SK-N-SH (cell line): ENCODE measurements around the gene DYRK2. TPM values are rescaled to one million over a fixed set of nuclear protein-coding genes. Genes with fewer than 3 reads are reported as not detected.

Source experiments
- CTCF ChIA-PET: fragments of 300-600, 350-600 bp; formaldehyde crosslinking; extraction: SDS; loops from one replicate; lab custom pipeline; 2021; lab: Yijun Ruan, JAX
- POLR2A ChIA-PET: fragments of 350-600 bp; sonication (Branson Sonifier 250); formaldehyde crosslinking; extraction: SDS; loops from one replicate; lab custom pipeline; 2020; ENCODE audit warnings: antibody characterized with exemption, inconsistent platforms; lab: Yijun Ruan, JAX
- DNase-seq: peaks from one replicate; pipeline ENCODE4 v3.0.0; 2012
- H2AFZ ChIP-seq: fragments of 200-600 bp; sonication (generic); 2 replicates; pipeline ENCODE4 v1.8.1; 2016; ENCODE audit warnings: antibody characterized with exemption, mild to moderate bottlenecking, low read depth
- H3F3A ChIP-seq: fragments of 200-600 bp; sonication (generic); replicated peaks from 2 replicates; pipeline ENCODE3; 2016; ENCODE audit warnings: antibody characterized with exemption, mild to moderate bottlenecking; ENCODE audit not compliant: insufficient read depth
- H3K27ac ChIP-seq, 2 experiments: fragments of 200-500 bp in 1 of 2; fragments of 200-600 bp in 1 of 2; sonication (Bioruptor generic) in 1 of 2; sonication (generic), shearing (Covaris generic) in 1 of 2; 2 replicates each; pipeline versions ENCODE4 v1.5.1 to v1.6.1; 2014 to 2016; ENCODE audit warnings: low read depth in 2 of 2, inconsistent platforms in 1 of 2, low read length in 1 of 2, mild to moderate bottlenecking in 1 of 2, mixed read lengths in 1 of 2
- H3K27me3 ChIP-seq: fragments of 200-600 bp; sonication (generic), shearing (Covaris generic); 2 replicates; pipeline ENCODE4 v1.6.1; 2016; ENCODE audit warnings: mixed run types; ENCODE audit not compliant: insufficient read depth
- H3K36me3 ChIP-seq, 2 experiments: fragments of 200-500 bp in 1 of 2; fragments of 200-600 bp in 1 of 2; sonication (Bioruptor generic) in 1 of 2; sonication (generic) in 1 of 2; replicated peaks in 1 of 2; 2 replicates each; pipeline versions ENCODE3 to v1.5.1; 2014 to 2016; ENCODE audit warnings: low read length in 1 of 2, mild to moderate bottlenecking in 1 of 2; ENCODE audit not compliant: insufficient read depth in 2 of 2, control insufficient read depth in 1 of 2
- H3K4me1 ChIP-seq, 2 experiments: fragments of 200-500 bp in 1 of 2; fragments of 200-600 bp in 1 of 2; sonication (Bioruptor generic) in 1 of 2; sonication (generic), shearing (Covaris generic) in 1 of 2; 2 replicates each; pipeline versions ENCODE4 v1.5.1 to v1.6.1; 2014 to 2016; ENCODE audit warnings: low read depth in 1 of 2, low read length in 1 of 2, mixed run types in 1 of 2; ENCODE audit not compliant: insufficient read depth in 2 of 2, control insufficient read depth in 1 of 2
- H3K4me2 ChIP-seq: fragments of 200-600 bp; sonication (generic), shearing (Covaris generic); 2 replicates; pipeline ENCODE4 v1.6.1; 2017; ENCODE audit warnings: mixed run types
- H3K4me3 ChIP-seq, 2 experiments: fragments of 200-500 bp in 1 of 2; fragments of 200-600 bp in 1 of 2; sonication (Bioruptor generic) in 1 of 2; sonication (generic), shearing (Covaris generic) in 1 of 2; 2 replicates each; pipeline versions ENCODE4 v1.5.1 to v1.8.1; 2014 to 2016; ENCODE audit warnings: low read depth in 2 of 2, inconsistent platforms in 1 of 2, low read length in 1 of 2, mild to moderate bottlenecking in 1 of 2, mixed read lengths in 1 of 2, moderate library complexity in 1 of 2
- H3K79me2 ChIP-seq: fragments of 200-600 bp; sonication (generic); 2 replicates; pipeline ENCODE4 v1.8.1; 2017; ENCODE audit warnings: mild to moderate bottlenecking; ENCODE audit not compliant: insufficient read depth
- H3K9ac ChIP-seq: fragments of 200-600 bp; sonication (generic); 2 replicates; pipeline ENCODE4 v1.6.1; 2017; ENCODE audit warnings: mixed run types
- H3K9me2 ChIP-seq: fragments of 200-600 bp; sonication (generic); 2 replicates; pipeline ENCODE4 v1.6.1; 2017; ENCODE audit warnings: mixed run types
- H3K9me3 ChIP-seq: fragments of 200-600 bp; sonication (generic); 2 replicates; pipeline ENCODE4 v1.6.1; 2017; ENCODE audit warnings: mixed run types, mild to moderate bottlenecking, moderate library complexity
- H4K20me1 ChIP-seq: fragments of 200-600 bp; sonication (generic); 2 replicates; pipeline ENCODE4 v1.6.1; 2017; ENCODE audit warnings: mild to moderate bottlenecking, mixed run types; ENCODE audit not compliant: insufficient read depth
- CTCF ChIP-seq: fragments of 200-600 bp; sonication (generic); IDR thresholded peaks from 2 replicates; pipeline ENCODE4 v1.6.1; 2017; ENCODE audit warnings: antibody characterized with exemption, mild to moderate bottlenecking, moderate library complexity
- EP300 ChIP-seq, 2 experiments: IDR thresholded peaks; 2 replicates each; pipeline versions ENCODE4 v1.4.0 to v1.6.1; 2012; ENCODE audit warnings: borderline replicate concordance in 1 of 2, low read depth in 1 of 2, low read length in 1 of 2
- FOSL2 ChIP-seq: IDR thresholded peaks from 2 replicates; pipeline ENCODE4 v1.4.0; 2012; ENCODE audit warnings: low read depth, mild to moderate bottlenecking, moderate library complexity, borderline replicate concordance
- FOXJ3 ChIP-seq: sonication (generic); formaldehyde crosslinking; IDR thresholded peaks from 2 replicates; pipeline ENCODE4 v1.5.1; 2020; ENCODE audit warnings: mild to moderate bottlenecking, missing genetic modification reagents
- FOXM1 ChIP-seq: IDR thresholded peaks from 2 replicates; pipeline ENCODE4 v1.4.0; 2012; ENCODE audit warnings: low read depth, mild to moderate bottlenecking
- GABPA ChIP-seq: IDR thresholded peaks from 2 replicates; pipeline ENCODE4 v1.4.0; 2012; ENCODE audit warnings: low read depth, mild to moderate bottlenecking
- MEF2A ChIP-seq: IDR thresholded peaks from 2 replicates; pipeline ENCODE4 v1.4.0; 2012; ENCODE audit warnings: low read depth, borderline replicate concordance
- POLR2AphosphoS5 ChIP-seq: IDR thresholded peaks from 2 replicates; pipeline ENCODE4 v1.6.1; 2012; ENCODE audit warnings: low read depth, low read length
- RAD21 ChIP-seq: IDR thresholded peaks from 2 replicates; pipeline ENCODE4 v1.6.1; 2012; ENCODE audit warnings: mild to moderate bottlenecking, low read length
- RCOR1 ChIP-seq: fragments of 150-350 bp; IDR thresholded peaks from 2 replicates; pipeline ENCODE4 v1.6.1; 2017; ENCODE audit warnings: antibody characterized with exemption, low read length
- REST ChIP-seq: IDR thresholded peaks from 2 replicates; pipeline ENCODE4 v1.6.1; 2012; ENCODE audit warnings: mild to moderate bottlenecking, low read depth, low read length, moderate library complexity
- RFX5 ChIP-seq: IDR thresholded peaks from 2 replicates; pipeline ENCODE4 v1.6.1; 2012; ENCODE audit warnings: mild to moderate bottlenecking, improper control_type of control experiment, low read length
- SIN3A ChIP-seq: IDR thresholded peaks from 2 replicates; pipeline ENCODE4 v1.6.1; 2012; ENCODE audit warnings: low read depth, mild to moderate bottlenecking, low read length, moderate library complexity, borderline replicate concordance
- TAF1 ChIP-seq: IDR thresholded peaks from 2 replicates; pipeline ENCODE4 v1.6.1; 2012; ENCODE audit warnings: low read depth, mild to moderate bottlenecking, low read length, moderate library complexity, borderline replicate concordance
- TCF12 ChIP-seq: IDR thresholded peaks from 2 replicates; pipeline ENCODE4 v1.4.0; 2012
- TEAD4 ChIP-seq: IDR thresholded peaks from 2 replicates; pipeline ENCODE4 v1.4.0; 2012; ENCODE audit warnings: mild to moderate bottlenecking, borderline replicate concordance; ENCODE audit not compliant: insufficient read depth
- YY1 ChIP-seq: IDR thresholded peaks from 2 replicates; pipeline ENCODE4 v1.4.0; 2012; ENCODE audit warnings: low read depth, mild to moderate bottlenecking
- WGBS: methylation state at CpG from one replicate; pipeline ENCODE4 v1.1.6; 2017; ENCODE audit warnings: low lambda C conversion rate; 5-methylcytosine and 5-hydroxymethylcytosine counted together
- polyA plus RNA-seq, 3 experiments: library from polyadenylated mRNA; depleted of rRNA; stranded (reverse); fragments of >200 nt; gene quantifications; 2 replicates each; pipeline ENCODE4 v1.2.3, GENCODE V29; 2012
- TF ChIP-seq, protein P1 (sequence below): IDR thresholded peaks from 2 replicates; pipeline ENCODE4 v1.4.0; 2012; ENCODE audit warnings: low read depth
- TF ChIP-seq, protein P2 (sequence below): fragments of 150-350 bp; IDR thresholded peaks from 2 replicates; pipeline ENCODE4 v1.6.1; 2017; ENCODE audit warnings: antibody characterized with exemption, low read length, low read depth, borderline replicate concordance
- TF ChIP-seq, protein P3 (sequence below): IDR thresholded peaks from 2 replicates; pipeline ENCODE4 v1.4.0; 2012; ENCODE audit warnings: low read depth, borderline replicate concordance

The DYRK2 gene
- polyA plus RNA-seq, 1 of the 3 experiments (the other 2 are of a cell fraction), result 48.8 TPM

DNA sequence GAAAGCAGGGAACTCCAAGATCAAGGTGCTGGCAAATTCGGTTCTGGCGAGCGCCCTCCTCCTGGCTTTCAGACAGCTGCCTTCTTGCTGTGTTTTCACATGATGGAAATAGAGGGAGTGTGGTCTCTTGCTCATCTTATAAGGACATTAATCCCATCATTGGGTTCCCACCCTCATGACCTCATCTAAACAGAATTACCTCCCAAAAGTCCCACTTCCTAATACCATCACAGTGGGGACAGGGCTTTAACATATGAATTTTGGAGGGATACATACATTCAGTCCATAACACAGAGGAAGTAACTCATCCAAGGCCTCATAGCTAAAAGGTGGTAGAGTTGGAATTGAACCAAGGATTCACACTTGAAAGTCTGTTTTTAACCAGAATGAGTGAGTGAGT, 28.6 kb downstream of the DYRK2 start:
- Histone ChIP-seq H3K4me2 (no peak overlapping the region), H3K27me3 (no peaks in the 10 kb centered on the region), H3K9ac (no peak overlapping the region; the same call in 1 of the 2 replicates), H3K9me3 (no peaks in the 10 kb centered on the region), H2AFZ (no peak overlapping the region), H3K4me3 (no peak overlapping the region), H3K27ac (peak overlapping the region in 1 of 2 experiments; percentile 99; a peak in 2 of 4 replicates), H4K20me1 (no peaks in the 10 kb centered on the region), H3K4me1 (peaks cover 0 to 27% of the 10 kb centered on the region in 2 experiments; a peak in 3 of 4 replicates), H3K36me3 (peaks cover 0 to 34% of the 10 kb centered on the region in 2 experiments), H3K79me2 (peaks cover 11% of the 10 kb centered on the region; the same call in 1 of the 2 replicates), H3F3A (peaks cover 50% of the 10 kb centered on the region), H3K9me2 (no peaks in the 10 kb centered on the region)
- DNase-seq, result no peak
- CTCF ChIA-PET, result no interaction called here
- 88% methylated on average over 3 of the region's 3 CpGs for WGBS
- TF ChIP-seq, protein P1, sequence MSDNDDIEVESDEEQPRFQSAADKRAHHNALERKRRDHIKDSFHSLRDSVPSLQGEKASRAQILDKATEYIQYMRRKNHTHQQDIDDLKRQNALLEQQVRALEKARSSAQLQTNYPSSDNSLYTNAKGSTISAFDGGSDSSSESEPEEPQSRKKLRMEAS, result no peak
- no peak for TF ChIP-seq TCF12
- no peak for TF ChIP-seq GABPA
- no peak for TF ChIP-seq FOXJ3 (CRISPR knock-in tag)
- no peak for TF ChIP-seq RFX5
- no peak for TF ChIP-seq RAD21
- TF ChIP-seq RCOR1, result no peak
- TF ChIP-seq SIN3A, result no peak
- no peak for TF ChIP-seq MEF2A
- TF ChIP-seq EP300 (IDR thresholded peaks at IDR 0.05; ENCODE audit: borderline replicate concordance in 1 of 2, low read depth in 1 of 2, low read length in 1 of 2), result no peak
- TF ChIP-seq TEAD4, result no peak
- TF ChIP-seq, protein P2, sequence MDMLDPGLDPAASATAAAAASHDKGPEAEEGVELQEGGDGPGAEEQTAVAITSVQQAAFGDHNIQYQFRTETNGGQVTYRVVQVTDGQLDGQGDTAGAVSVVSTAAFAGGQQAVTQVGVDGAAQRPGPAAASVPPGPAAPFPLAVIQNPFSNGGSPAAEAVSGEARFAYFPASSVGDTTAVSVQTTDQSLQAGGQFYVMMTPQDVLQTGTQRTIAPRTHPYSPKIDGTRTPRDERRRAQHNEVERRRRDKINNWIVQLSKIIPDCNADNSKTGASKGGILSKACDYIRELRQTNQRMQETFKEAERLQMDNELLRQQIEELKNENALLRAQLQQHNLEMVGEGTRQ, result no peak
- no peak for TF ChIP-seq YY1
- no peak for TF ChIP-seq TAF1
- no peak for TF ChIP-seq FOXM1
- TF ChIP-seq POLR2AphosphoS5, result no peak
- TF ChIP-seq FOSL2, result no peak
- no peak for TF ChIP-seq CTCF
- no peak for TF ChIP-seq REST
- TF ChIP-seq, protein P3, sequence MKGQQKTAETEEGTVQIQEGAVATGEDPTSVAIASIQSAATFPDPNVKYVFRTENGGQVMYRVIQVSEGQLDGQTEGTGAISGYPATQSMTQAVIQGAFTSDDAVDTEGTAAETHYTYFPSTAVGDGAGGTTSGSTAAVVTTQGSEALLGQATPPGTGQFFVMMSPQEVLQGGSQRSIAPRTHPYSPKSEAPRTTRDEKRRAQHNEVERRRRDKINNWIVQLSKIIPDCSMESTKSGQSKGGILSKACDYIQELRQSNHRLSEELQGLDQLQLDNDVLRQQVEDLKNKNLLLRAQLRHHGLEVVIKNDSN, result no peak
- POLR2A ChIA-PET, result no interaction called here
